Stomach (tissue), 9 donors: ENCODE measurements around the gene C11orf54. TPM values are rescaled to one million over a fixed set of nuclear protein-coding genes. Genes with fewer than 3 reads are reported as not detected.

Experiments used
- DNase-seq, 2 donors: peaks; one replicate each; pipeline versions ENCODE4 v3.0.0 to v3.0.0-alpha.2; 2013 to 2019
- H3K27ac ChIP-seq, 5 donors: fragments of 200-600 bp in 4 of 5; sonication (generic) in 4 of 5; one replicate each; pipeline ENCODE4 v1.5.1; 2013 to 2019; ENCODE audit warnings: mild to moderate bottlenecking in 1 of 5, moderate library complexity in 1 of 5
- H3K27me3 ChIP-seq, 3 donors: fragments of 200-600 bp; sonication (generic); one replicate each; pipeline ENCODE4 v1.5.1; 2017 to 2019; ENCODE audit warnings: mixed run types in 1 of 3
- H3K36me3 ChIP-seq, 4 donors: fragments of 200-600 bp; sonication (generic); 1 replicate in 3 of 4; 2 replicates in 1 of 4; pipeline ENCODE4 v1.5.1; 2016 to 2019
- H3K4me1 ChIP-seq, 4 donors: fragments of 200-600 bp; sonication (generic); one replicate each; pipeline ENCODE4 v1.5.1; 2016 to 2019
- H3K4me3 ChIP-seq, 4 donors: fragments of 200-600 bp; sonication (generic) in 3 of 4; one replicate each; pipeline ENCODE4 v1.5.1; 2016 to 2019; ENCODE audit warnings: mild to moderate bottlenecking in 1 of 4
- H3K9me3 ChIP-seq, 4 donors: fragments of 200-600 bp; sonication (generic); one replicate each; pipeline ENCODE4 v1.5.1; 2016 to 2019
- EP300 ChIP-seq: sonication (generic); formaldehyde crosslinking; IDR thresholded peaks from one replicate; pipeline ENCODE4 v1.6.1; 2017; ENCODE audit warnings: antibody characterized with exemption
- POLR2A ChIP-seq, 4 donors: fragments of 450-650 bp; IDR thresholded peaks; one replicate each; pipeline ENCODE4 v1.6.1; 2016; ENCODE audit warnings: antibody characterized with exemption in 4 of 4, control low read depth in 2 of 4, mild to moderate bottlenecking in 1 of 4, moderate library complexity in 1 of 4
- POLR2AphosphoS5 ChIP-seq, 3 donors: sonication (generic); formaldehyde crosslinking; IDR thresholded peaks; one replicate each; pipeline ENCODE4 v1.6.1; 2016; ENCODE audit warnings: antibody characterized with exemption in 3 of 3
- WGBS, 5 donors: extraction: QIAGEN DNeasy Blood & Tissue Kit in 3 of 5; methylation state at CpG; one replicate each; pipeline versions ENCODE4 v1.1.5 to v1.1.7; 2013 to 2018; 5-methylcytosine and 5-hydroxymethylcytosine counted together
- intact Hi-C: fragments of 100-400 bp; cut with DNase I; formaldehyde crosslinking; loops from one replicate; pipeline ENCODE4 v1.15.1; 2023; ENCODE audit warnings: low total_unique reads
- polyA plus RNA-seq, 3 donors: library from polyadenylated mRNA; stranded (reverse); fragments of 200-250 nt; gene quantifications; one replicate each; pipeline ENCODE4 v1.2.3, GENCODE V29; 2013
- total RNA-seq, 5 donors: library from RNA; depleted of rRNA; stranded (reverse); fragments of >200 nt; gene quantifications; one replicate each; pipeline versions ENCODE4 v1.1.0 to v1.2.3, GENCODE V29; 2014 to 2016
- TF ChIP-seq, protein P1 (sequence below), 7 experiments: fragments of 450-650 bp in 4 of 7; fragments of 200-600 bp in 3 of 7; sonication (generic) in 3 of 7; IDR thresholded peaks; one replicate each; pipeline ENCODE4 v1.5.1; 2016 to 2019; ENCODE audit warnings: antibody characterized with exemption in 7 of 7, control low read depth in 2 of 7, mild to moderate bottlenecking in 1 of 7
- donor health status: healthy with polysubstance abuse.
- donor health status: Bipolar disorder and iron deficiency.
- donor health status: healthy.

The C11orf54 gene
- total and polyA plus RNA-seq, 8 donors, result 11.5 to 236 (median 27.8) TPM

DNA sequence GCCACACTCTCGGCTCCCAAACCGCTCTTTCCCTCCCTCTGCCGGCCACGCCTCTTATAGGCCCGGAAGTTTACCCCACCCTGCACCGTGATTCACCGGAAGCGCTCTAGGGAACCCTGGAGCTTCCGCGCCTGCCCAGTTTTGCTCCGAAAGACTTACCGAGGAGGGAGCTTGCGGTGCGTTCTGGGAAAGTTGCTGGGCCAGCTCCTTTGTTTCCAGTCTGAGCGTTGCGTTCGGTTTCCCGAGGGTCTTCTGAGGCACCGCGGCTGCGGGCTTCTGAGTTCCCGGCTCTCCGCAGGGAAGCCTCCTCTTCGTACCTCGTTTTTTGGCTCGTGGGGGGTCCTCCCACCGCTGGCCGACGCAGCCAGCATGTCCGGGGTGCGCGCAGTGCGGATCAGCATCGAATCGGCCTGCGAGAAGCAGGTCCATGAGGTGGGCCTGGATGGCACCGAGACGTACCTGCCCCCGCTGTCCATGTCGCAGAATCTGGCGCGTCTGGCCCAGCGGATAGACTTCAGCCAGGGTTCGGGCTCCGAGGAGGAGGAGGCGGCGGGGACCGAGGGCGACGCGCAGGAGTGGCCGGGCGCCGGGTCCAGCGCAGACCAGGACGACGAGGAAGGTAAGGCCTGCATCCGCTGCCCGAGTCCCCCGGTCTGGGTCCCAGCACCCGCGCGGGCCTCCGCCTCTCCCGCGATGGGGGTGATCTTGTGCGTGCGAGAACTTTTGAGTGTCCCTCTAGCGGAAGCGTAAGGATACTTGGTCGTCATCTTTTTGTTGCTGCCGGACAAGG lies 42.9 kb downstream of the C11orf54 start, which contains the start of gene MED17:
MED17 (plus strand) TSS at position 138 of the 790 bp plus-strand sequence; CDS start at position 370, 232 bp downstream.
- Histone ChIP-seq H3K4me3 (peak within 1 kb of the TSS; percentile 74 to 95 (median 78)), H3K27me3 (no peaks in the 10 kb centered on the region), H3K27ac (peak within 1 kb of the TSS; percentile 93 to 96 (median 95)), H3K36me3 (peaks cover 0 to 19% (median 14%) of the 10 kb centered on the region in 4 donors), H3K4me1 (peaks cover 24 to 41% (median 33%) of the 10 kb centered on the region in 4 donors), H3K9me3 (no peaks in the 10 kb centered on the region)
- TF ChIP-seq POLR2A (IDR thresholded peaks at IDR 0.05), result peak in 1 of 4 donors; percentile 29
- no peak for TF ChIP-seq EP300
- peak; percentile 92 to 95 (median 93) for TF ChIP-seq POLR2AphosphoS5 (IDR thresholded peaks at IDR 0.05)
- TF ChIP-seq, protein P1, sequence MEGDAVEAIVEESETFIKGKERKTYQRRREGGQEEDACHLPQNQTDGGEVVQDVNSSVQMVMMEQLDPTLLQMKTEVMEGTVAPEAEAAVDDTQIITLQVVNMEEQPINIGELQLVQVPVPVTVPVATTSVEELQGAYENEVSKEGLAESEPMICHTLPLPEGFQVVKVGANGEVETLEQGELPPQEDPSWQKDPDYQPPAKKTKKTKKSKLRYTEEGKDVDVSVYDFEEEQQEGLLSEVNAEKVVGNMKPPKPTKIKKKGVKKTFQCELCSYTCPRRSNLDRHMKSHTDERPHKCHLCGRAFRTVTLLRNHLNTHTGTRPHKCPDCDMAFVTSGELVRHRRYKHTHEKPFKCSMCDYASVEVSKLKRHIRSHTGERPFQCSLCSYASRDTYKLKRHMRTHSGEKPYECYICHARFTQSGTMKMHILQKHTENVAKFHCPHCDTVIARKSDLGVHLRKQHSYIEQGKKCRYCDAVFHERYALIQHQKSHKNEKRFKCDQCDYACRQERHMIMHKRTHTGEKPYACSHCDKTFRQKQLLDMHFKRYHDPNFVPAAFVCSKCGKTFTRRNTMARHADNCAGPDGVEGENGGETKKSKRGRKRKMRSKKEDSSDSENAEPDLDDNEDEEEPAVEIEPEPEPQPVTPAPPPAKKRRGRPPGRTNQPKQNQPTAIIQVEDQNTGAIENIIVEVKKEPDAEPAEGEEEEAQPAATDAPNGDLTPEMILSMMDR (IDR thresholded peaks at IDR 0.05), result peak in 4 of 7 experiments; percentile 31 to 61 (median 50)
- intact Hi-C loops, result no loop called here
- 0 to 1% (median 1%) methylated on average over 27 to 72 of the region's 72 CpGs for WGBS, 5 donors
- peak; percentile 92 to 98 for DNase-seq

- no peaks in the 10 kb centered on the region for H3K27me3 ChIP-seq
Measured at GRCh38 chr11:93784935-93785360, 43.5 kb downstream of the C11orf54 start.

GRCh38 chr11:93791493-93791892 lies 50.0 kb downstream of the C11orf54 start:
- Histone ChIP-seq H3K9me3 (no peaks in the 10 kb centered on the region), H3K4me1 (peaks cover 10 to 22% (median 10%) of the 10 kb centered on the region in 4 donors), H3K4me3 (no peak overlapping the region), H3K27ac (no peak overlapping the region), H3K36me3 (peaks cover 45 to 91% (median 86%) of the 10 kb centered on the region in 4 donors), H3K27me3 (no peaks in the 10 kb centered on the region)
- no peak for DNase-seq
- intact Hi-C loops, result no loop called here
- TF ChIP-seq, protein P1 (IDR thresholded peaks at IDR 0.05), result no peak
- TF ChIP-seq EP300 (no peak), POLR2A (IDR thresholded peaks at IDR 0.05) (no peak), POLR2AphosphoS5 (IDR thresholded peaks at IDR 0.05) (no peak)
- 85 to 88% (median 86%) methylated on average over 5 of the region's 5 CpGs for WGBS, 5 donors

More at GRCh38 chr11:93784935-93785360, 43.5 kb downstream of the C11orf54 start:
- intact Hi-C loops, result no loop called here
- Histone ChIP-seq H3K27ac (peak overlapping the region; percentile 93 to 96 (median 95)), H3K4me1 (peaks cover 24 to 41% (median 33%) of the 10 kb centered on the region in 4 donors), H3K36me3 (peaks cover 0 to 25% (median 20%) of the 10 kb centered on the region in 4 donors), H3K4me3 (peak overlapping the region; percentile 74 to 95 (median 78)), H3K9me3 (no peaks in the 10 kb centered on the region)
- 0 to 1% (median 0%) methylated on average over 12 to 13 of the region's 13 CpGs for WGBS, 5 donors
- no peak for DNase-seq
- TF ChIP-seq, protein P1 (IDR thresholded peaks at IDR 0.05), result no peak
- no peak for TF ChIP-seq POLR2A (IDR thresholded peaks at IDR 0.05)
- TF ChIP-seq POLR2AphosphoS5 (IDR thresholded peaks at IDR 0.05), result no peak
- no peak for TF ChIP-seq EP300

DNA sequence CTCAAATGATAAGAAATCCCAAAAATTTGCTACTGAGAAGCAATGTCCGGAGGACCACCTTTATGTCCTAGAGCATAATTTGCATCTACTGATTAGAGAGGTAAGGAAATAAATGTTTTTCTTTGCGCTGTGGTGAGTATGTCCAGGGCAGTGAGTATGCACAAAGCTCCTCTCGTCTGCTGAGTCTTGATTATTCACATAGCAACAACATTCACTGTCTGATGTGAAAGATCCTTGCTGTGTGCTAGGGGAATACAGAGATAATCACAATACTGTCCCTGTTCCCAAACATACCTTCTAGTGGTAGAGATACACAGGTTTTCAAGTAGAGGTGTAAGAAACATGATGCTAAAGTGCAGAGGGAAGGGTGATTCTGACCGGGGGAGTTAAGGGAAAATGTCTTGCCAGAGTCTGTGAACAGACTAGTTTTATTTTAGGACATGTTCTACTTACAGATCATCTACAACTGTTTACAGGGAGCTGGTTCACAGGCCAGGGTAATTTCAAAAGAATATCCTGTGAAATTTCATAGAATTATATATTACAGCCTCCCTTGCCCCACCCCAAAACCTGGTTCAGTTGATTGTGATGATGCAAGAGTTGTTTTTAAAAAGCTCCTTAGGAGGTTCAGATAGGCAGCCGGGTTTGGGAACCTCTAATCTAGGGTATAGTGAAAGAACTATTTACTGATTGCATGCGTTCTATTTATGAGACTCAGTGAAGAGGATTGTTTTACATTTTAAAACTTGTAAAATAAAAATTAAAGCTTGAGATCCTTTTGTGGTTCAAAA lies 55.2 kb downstream of the C11orf54 start:
- 67 to 86% (median 79%) methylated on average over 6 of the region's 6 CpGs for WGBS, 5 donors
- Histone ChIP-seq H3K4me3 (no peak overlapping the region), H3K4me1 (peaks cover 0 to 12% (median 0%) of the 10 kb centered on the region in 4 donors), H3K27ac (no peak overlapping the region), H3K27me3 (no peaks in the 10 kb centered on the region), H3K36me3 (peaks cover 51 to 100% (median 100%) of the 10 kb centered on the region in 4 donors), H3K9me3 (no peaks in the 10 kb centered on the region)
- no peak for DNase-seq
- intact Hi-C loops, result no loop called here
- TF ChIP-seq EP300 (no peak), POLR2A (IDR thresholded peaks at IDR 0.05) (no peak), POLR2AphosphoS5 (IDR thresholded peaks at IDR 0.05) (no peak)
- TF ChIP-seq, protein P1 (IDR thresholded peaks at IDR 0.05), result no peak
